Subcutaneous abdominal adipose tissue (tissue), 5 donors: Measurements from ENCODE around the gene AEBP1.

Experiments
- H3K27ac ChIP-seq: one replicate; pipeline ENCODE4 v1.7.0; 2013; ENCODE audit warnings: low read depth, mild to moderate bottlenecking, inconsistent platforms, low read length, moderate library complexity
- H3K27me3 ChIP-seq, 5 donors: one replicate each; pipeline ENCODE4 v1.7.0; 2013; ENCODE audit warnings: low read length in 5 of 5, inconsistent platforms in 1 of 5; ENCODE audit not compliant: control insufficient read depth in 5 of 5, insufficient read depth in 4 of 5
- H3K36me3 ChIP-seq, 5 donors: one replicate each; pipeline ENCODE4 v1.7.0; 2013; ENCODE audit warnings: low read length in 5 of 5; ENCODE audit not compliant: control insufficient read depth in 5 of 5, insufficient read depth in 5 of 5
- H3K4me1 ChIP-seq, 5 donors: one replicate each; pipeline ENCODE4 v1.7.0; 2013; ENCODE audit warnings: low read length in 5 of 5, mild to moderate bottlenecking in 3 of 5, moderate library complexity in 1 of 5; ENCODE audit not compliant: control insufficient read depth in 5 of 5, insufficient read depth in 5 of 5
- H3K4me3 ChIP-seq, 5 donors: one replicate each; pipeline ENCODE4 v1.7.0; 2013; ENCODE audit warnings: low read length in 5 of 5, low read depth in 1 of 5
- H3K9ac ChIP-seq, 5 donors: one replicate each; pipeline ENCODE4 v1.7.0; 2013; ENCODE audit warnings: low read length in 5 of 5, mild to moderate bottlenecking in 4 of 5, moderate library complexity in 3 of 5
- H3K9me3 ChIP-seq, 5 donors: one replicate each; pipeline ENCODE4 v1.7.0; 2013; ENCODE audit warnings: low read length in 5 of 5; ENCODE audit not compliant: control insufficient read depth in 5 of 5
- donor health status: healthy.
- donor health status: healthy.
- donor health status: healthy.
- donor health status: healthy.
- donor health status: healthy.

AEBP1 gene

DNA sequence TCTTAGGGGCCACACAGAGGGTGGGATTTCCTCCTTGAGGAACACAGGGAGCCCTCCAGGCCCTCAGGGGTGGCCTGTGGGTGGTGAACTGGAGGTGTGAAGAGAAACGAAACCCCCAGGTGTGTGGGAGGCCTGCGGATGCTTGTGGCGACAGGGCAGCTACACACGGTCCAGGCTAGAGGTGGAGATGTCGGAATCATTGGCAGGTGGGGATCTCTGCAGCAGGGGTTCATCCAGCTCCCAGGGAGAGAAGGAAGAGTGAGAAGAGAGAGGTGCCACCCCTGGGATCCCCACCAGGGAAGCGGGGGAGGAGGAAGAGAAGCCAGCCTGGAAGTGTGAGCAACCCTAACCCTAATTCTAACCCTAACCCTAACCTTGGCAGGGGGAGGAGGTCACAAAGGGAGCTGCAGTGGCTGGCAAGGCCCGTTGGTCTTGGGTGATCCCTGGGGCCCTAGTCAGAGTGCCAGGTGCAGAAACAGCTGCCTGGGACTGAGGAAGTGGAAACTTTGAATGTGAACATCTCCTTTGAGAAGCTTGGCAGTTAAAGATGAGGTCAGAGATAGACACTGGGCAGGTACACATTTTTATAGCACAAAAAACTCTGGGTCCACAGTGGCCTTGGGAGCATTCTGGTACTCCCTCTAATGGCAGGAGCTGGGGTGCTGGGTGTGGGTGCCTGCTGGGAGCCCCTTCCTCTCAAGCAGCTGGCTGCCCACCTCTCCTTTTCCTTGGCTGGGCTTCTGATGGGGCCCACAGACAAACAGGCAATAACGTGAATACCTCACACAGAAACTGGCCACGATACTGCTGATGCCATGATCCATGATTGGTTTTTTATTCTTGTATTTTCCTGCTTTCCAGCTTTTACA lies 6.8 kb upstream of the AEBP1 start:
- Histone ChIP-seq H3K4me3 (no peak overlapping the region), H3K36me3 (no peaks in the 10 kb centered on the region), H3K9ac (no peak overlapping the region), H3K27me3 (no peaks in the 10 kb centered on the region), H3K4me1 (peaks cover 3 to 35% (median 28%) of the 10 kb centered on the region in 5 donors), H3K9me3 (peaks cover 0 to 3% (median 0%) of the 10 kb centered on the region in 5 donors), H3K27ac (no peak overlapping the region)

DNA sequence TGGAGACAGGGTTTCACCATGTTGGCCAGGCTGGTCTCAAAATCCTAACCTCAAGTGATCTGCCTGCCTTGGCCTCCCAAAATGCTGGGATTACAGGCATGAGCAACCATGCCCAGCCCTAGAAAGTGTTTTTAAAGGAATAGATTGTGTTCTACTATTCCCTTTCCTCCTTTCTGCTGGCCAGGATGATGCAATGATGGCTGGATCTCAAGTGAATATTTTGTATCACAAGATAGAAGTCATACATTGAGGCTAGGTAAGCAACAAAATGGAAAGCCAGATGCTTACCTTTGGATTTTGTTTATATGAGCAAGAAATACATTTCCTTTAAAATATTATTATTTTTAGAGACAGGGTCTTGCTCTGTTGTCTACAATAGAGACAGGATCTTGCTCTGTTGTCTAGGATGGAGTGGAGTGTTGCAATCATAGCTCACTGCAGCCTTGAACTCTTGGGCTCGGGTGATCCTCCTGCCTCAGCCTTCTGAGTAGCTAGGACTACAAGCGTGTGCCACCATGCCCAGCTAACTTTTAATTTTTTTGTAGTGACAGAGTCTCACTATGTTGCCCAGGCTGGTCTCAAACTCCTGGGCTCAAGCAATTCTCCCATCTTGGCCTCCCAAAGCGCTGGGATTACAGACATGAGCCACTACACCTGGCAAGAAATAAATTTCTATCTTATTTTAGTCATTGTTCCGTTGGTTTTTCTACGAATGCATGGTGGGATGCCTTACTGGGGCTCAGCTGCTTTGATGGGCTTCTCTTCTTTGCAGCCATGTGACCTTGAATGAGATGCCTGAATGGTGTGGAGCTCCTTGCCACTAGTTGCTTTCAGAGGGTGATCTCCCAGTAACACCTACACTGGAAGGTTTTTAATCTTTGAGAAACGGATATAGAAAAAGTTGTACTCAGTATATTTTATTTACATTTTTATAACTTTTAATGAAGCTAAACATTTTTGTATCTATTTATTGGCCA lies 5.8 kb upstream of the AEBP1 start:
- no peaks in the 10 kb centered on the region for H3K36me3 ChIP-seq
- peaks cover 0 to 3% (median 0%) of the 10 kb centered on the region in 5 donors for H3K9me3 ChIP-seq
- H3K9ac ChIP-seq, result no peak overlapping the region
- H3K27me3 ChIP-seq, result no peaks in the 10 kb centered on the region
- no peak overlapping the region for H3K27ac ChIP-seq
- H3K4me1 ChIP-seq, result peaks cover 6 to 44% (median 31%) of the 10 kb centered on the region in 5 donors
- H3K4me3 ChIP-seq, result no peak overlapping the region

DNA sequence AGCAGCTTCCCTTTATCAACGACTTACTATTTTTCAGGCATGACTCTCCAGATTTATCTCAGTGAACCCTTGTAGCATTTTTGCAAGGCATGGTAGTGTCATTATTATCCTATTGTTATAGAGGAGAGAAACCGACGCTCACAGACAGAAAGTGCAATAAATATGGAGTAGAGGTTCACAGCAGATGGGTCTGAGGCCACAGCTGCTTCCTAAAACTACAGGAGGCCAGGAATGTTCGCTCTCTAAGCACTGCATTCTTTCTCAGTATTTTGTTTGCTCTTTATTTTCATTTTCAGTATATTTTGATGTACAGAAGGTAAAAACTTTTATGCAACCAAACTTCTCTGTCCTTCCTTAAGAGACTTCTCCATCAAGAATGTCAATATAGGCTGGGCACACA lies 4.5 kb upstream of the AEBP1 start:
- H3K9me3 ChIP-seq, result peaks cover 0 to 3% (median 0%) of the 10 kb centered on the region in 5 donors
- no peak overlapping the region for H3K4me3 ChIP-seq
- peaks cover 4 to 44% (median 30%) of the 10 kb centered on the region in 5 donors for H3K4me1 ChIP-seq
- no peak overlapping the region for H3K9ac ChIP-seq
- H3K27ac ChIP-seq, result peak overlapping the region; percentile 69
- H3K27me3 ChIP-seq, result no peaks in the 10 kb centered on the region
- no peaks in the 10 kb centered on the region for H3K36me3 ChIP-seq

DNA sequence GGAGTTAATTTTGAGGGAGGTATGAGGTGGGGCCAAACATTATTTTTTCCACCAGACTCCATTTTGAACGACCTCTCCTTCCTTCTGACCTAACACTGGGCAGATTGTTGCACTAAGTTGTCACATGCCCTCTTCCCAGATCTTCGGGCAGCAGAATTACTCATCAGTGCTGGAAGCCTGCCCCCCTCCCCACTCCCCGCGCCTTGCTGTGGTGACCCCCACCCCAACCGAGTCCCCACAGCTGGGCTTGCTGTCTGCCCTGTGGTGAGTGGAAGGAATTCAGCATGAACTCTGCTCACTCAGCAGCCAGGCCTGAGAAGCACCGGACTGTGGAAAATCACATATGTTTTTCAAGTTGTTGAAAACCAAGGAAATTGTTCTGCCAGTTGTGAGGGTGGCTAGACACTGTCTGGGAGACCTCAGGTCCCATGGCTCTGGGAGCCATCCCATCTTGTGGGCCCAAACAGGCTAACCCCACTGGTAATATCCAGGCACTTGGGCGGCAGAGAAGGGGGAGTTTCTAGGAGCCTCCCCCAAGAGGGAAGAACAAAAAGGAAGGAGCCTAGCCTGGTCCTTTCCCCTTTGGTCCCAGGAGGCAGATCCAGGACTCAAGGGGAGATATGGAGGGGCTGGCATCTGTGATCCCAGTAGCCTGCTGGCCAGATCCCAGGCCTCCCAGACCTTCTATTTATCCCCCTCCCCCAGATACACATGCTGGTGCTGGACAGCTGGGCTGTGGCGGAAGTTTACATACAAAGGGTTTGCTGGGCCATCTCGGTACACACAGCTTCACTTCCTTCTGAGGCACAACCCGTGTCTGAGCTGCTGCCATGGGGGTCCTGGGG lies 3.5 kb upstream of the AEBP1 start:
- H3K36me3 ChIP-seq, result no peaks in the 10 kb centered on the region
- peak overlapping the region in 1 of 5 donors; percentile 11 for H3K9ac ChIP-seq
- peaks cover 0 to 3% (median 0%) of the 10 kb centered on the region in 5 donors for H3K27me3 ChIP-seq
- H3K4me3 ChIP-seq, result no peak overlapping the region
- H3K9me3 ChIP-seq, result peaks cover 0 to 3% (median 0%) of the 10 kb centered on the region in 5 donors
- H3K4me1 ChIP-seq, result peaks cover 9 to 44% (median 29%) of the 10 kb centered on the region in 5 donors
- peak overlapping the region; percentile 69 for H3K27ac ChIP-seq

DNA sequence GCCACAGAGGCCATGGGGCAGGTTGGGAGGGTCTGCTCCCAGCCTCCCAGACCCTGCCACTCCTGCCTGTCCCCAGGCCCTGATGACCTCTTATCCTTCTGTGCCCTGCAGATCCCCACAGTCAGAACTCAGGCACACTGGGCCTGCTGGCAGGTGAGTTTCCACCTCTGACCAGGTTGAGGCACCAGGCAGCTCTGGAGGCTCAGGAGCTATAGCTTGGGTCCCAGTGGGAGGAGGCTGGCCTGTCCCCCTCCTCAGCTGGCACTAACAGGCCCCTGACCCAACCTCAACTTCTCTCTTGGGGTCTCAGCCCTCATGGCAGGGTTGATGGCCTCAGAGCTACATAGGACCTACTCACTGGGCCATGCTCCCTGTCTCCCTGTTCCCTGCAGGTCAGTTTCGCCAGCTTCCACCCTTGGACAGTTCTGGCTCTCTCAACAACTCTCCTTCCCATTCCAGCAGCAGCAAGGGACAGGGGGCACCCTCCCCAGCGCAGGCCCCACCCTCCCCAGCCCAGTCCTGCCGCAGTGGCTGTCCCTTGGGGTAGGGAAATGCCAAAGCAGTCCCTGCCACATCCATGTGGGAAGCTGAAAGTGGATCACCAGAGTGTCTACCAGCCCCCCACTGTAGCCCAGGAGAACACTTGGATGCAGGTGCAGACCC lies 2.7 kb upstream of the AEBP1 start:
- Histone ChIP-seq H3K27me3 (peaks cover 0 to 3% (median 0%) of the 10 kb centered on the region in 5 donors), H3K9ac (peak overlapping the region in 1 of 5 donors; percentile 26), H3K36me3 (no peaks in the 10 kb centered on the region), H3K4me3 (no peak overlapping the region), H3K9me3 (peaks cover 0 to 2% (median 0%) of the 10 kb centered on the region in 5 donors), H3K4me1 (peaks cover 13 to 49% (median 35%) of the 10 kb centered on the region in 5 donors), H3K27ac (peak overlapping the region; percentile 69)

DNA sequence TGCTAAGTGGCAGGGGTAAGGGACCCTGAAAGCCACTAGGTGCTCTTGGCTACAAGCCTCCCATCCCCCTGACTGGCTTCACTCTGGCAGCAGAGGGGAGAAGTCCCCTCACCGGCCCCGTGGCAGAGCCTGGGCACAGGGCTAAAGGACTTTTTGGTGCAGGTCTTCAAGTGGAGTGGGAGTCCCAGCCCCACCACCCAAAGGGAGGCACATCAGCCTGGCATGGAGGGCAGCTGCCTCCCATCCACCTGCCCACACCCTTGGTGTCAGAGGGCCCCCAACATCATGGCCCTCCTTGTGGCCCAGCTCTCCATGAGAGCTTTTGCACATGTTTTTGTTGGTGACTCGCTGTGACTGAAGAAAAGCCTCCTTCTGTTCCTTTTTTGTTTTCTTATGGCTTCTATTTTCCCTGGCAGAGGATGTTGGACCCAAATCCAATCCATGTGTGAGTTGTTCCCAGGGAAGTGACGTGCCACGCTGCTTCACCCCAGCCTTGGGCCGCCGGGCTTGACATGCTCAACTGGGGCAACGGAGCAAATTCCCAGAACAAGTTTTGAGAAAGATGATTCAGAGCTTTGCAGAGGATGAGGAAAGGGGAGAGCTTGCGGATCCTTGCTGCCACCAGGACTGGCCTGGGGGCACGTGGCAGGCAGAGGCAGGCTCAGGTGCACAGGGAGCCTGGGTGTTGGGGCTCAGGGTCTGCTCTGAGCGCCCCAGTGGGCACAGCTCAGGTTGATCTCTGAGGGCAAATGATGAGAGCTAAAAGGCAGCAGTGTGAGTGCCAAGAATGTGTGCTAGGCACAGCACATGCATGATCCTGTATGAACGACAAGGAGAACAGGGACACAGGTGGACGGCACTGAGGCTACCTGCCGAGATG lies 1.9 kb upstream of the AEBP1 start:
- Histone ChIP-seq H3K4me3 (no peak overlapping the region), H3K36me3 (peaks cover 0 to 3% (median 0%) of the 10 kb centered on the region in 5 donors), H3K9ac (peak overlapping the region in 3 of 5 donors; percentile 6 to 26 (median 26)), H3K9me3 (no peaks in the 10 kb centered on the region), H3K4me1 (peaks cover 13 to 54% (median 38%) of the 10 kb centered on the region in 5 donors), H3K27ac (peak overlapping the region; percentile 61), H3K27me3 (peaks cover 0 to 3% (median 0%) of the 10 kb centered on the region in 5 donors)

DNA sequence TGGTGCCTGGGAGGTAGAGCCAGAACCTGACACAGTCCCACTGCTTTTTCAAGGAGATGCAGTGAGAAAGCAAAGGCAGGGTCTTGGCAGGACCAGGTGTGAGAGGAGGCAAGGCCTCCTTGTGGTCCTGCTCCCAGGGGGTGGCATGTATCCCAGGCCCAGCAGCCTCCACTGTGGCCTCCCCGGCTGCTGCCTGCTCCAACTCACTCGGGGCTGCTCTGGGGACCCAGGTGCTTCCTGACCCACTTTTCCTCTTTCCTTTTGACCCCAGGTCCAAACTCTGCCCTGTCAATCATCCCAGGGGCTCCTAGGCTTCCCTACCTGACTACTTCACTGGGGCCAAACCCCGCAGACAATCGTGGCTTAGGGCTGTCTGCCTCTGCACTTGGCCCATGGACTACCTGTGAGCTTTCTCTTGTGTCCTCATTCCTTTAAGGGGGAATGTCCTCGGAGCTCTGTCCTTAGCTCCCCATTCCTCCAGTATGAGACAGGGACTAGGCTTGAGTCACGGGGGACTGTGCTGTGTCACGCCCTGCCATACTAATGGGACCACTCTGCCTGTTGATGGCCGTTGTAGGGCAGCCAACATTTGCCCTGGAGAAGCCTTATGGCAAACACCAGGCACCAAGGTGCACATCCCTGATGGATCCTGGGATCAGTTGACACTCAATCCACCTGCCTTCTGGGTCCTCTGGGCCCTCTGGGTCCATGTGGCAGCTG lies 1.1 kb upstream of the AEBP1 start:
- Histone ChIP-seq H3K9ac (peak overlapping the region in 3 of 5 donors; percentile 6 to 47 (median 26)), H3K27ac (peak overlapping the region; percentile 61), H3K36me3 (peaks cover 0 to 7% (median 0%) of the 10 kb centered on the region in 5 donors), H3K4me1 (peaks cover 13 to 54% (median 38%) of the 10 kb centered on the region in 5 donors), H3K4me3 (no peak overlapping the region), H3K27me3 (peaks cover 0 to 3% (median 0%) of the 10 kb centered on the region in 5 donors), H3K9me3 (no peaks in the 10 kb centered on the region)

DNA sequence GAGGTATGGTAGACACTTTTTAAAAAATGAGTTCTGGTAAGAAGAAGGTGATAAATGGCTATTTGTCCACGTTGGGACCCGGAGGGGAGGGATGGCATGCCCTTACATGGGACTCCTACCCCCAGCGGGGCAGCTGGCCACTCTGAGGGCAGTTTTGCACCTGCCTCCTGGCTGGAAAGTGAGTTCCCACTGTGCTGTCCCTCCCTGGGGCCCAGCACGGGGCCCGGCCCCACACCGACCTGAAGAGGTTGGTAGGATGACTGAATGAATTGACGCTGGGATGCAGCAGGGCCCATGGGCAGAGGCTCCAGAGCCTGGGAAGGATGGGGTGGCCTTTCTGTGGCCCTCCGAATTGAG lies 601 bp upstream of the AEBP1 start:
- peaks cover 13 to 54% (median 37%) of the 10 kb centered on the region in 5 donors for H3K4me1 ChIP-seq
- no peaks in the 10 kb centered on the region for H3K9me3 ChIP-seq
- peak overlapping the region in 1 of 5 donors; percentile 29 for H3K4me3 ChIP-seq
- peak overlapping the region; percentile 61 for H3K27ac ChIP-seq
- H3K36me3 ChIP-seq, result peaks cover 0 to 12% (median 0%) of the 10 kb centered on the region in 5 donors
- peak overlapping the region in 1 of 5 donors; percentile 47 for H3K9ac ChIP-seq
- H3K27me3 ChIP-seq, result peaks cover 0 to 3% (median 0%) of the 10 kb centered on the region in 5 donors
